ENCODE measurements around the gene CAPN13.
A peak's percentile ranks its signal among the peaks of the same experiment; 100 is the strongest.

Gene CAPN13

GRCh38 chr2:30764021-30764800, 43.0 kb downstream of the CAPN13 start:
- no peak for DNase-seq

- no peak for DNase-seq
Observed at GRCh38 chr2:30763151-30763660, 44.0 kb downstream of the CAPN13 start.

GRCh38 chr2:30761226-30761625, 46.0 kb downstream of the CAPN13 start:
- no peak for DNase-seq

GRCh38 chr2:30759481-30759880, 47.8 kb downstream of the CAPN13 start:
- DNase-seq: no peak

GRCh38 chr2:30758191-30758651, 49.0 kb downstream of the CAPN13 start:
- DNase-seq: no peak

GRCh38 chr2:30757749-30758148, 49.5 kb downstream of the CAPN13 start:
- no peak for DNase-seq

- no peak for DNase-seq
Observed at GRCh38 chr2:30756971-30757370, 50.3 kb downstream of the CAPN13 start.

GRCh38 chr2:30756051-30756719, 51.1 kb downstream of the CAPN13 start:
- DNase-seq: peak in 2 of 3 donors; percentile 4 to 6

- no peak for DNase-seq
Observed at GRCh38 chr2:30753630-30754029, 53.6 kb downstream of the CAPN13 start.

GRCh38 chr2:30752811-30753210, 54.4 kb downstream of the CAPN13 start:
- no peak for DNase-seq

- DNase-seq: no peak
Observed at GRCh38 chr2:30747206-30747605, 60.0 kb downstream of the CAPN13 start.

- DNase-seq: no peak
Observed at GRCh38 chr2:30744823-30745222, 62.4 kb downstream of the CAPN13 start.

- DNase-seq: no peak
Observed at GRCh38 chr2:30741576-30741975, 65.7 kb downstream of the CAPN13 start.

- no peak for DNase-seq
Observed at GRCh38 chr2:30738141-30738911, 68.9 kb downstream of the CAPN13 start.

- DNase-seq: no peak
Observed at GRCh38 chr2:30737326-30737610, 70.0 kb downstream of the CAPN13 start.

- DNase-seq: no peak
Observed at GRCh38 chr2:30736461-30737325, 70.6 kb downstream of the CAPN13 start.

- DNase-seq: no peak
Observed at GRCh38 chr2:30733876-30734520, 73.2 kb downstream of the CAPN13 start.

- DNase-seq: no peak
Observed at GRCh38 chr2:30732876-30733275, 74.4 kb downstream of the CAPN13 start.

- no peak for DNase-seq
Observed at GRCh38 chr2:30732376-30732775, 74.9 kb downstream of the CAPN13 start.

- DNase-seq: no peak
Observed at GRCh38 chr2:30731706-30732105, 75.5 kb downstream of the CAPN13 start.

GRCh38 chr2:30730736-30731647, 76.3 kb downstream of the CAPN13 start:
- DNase-seq: no peak
